Muscle layer of colon (tissue), 2 donors: ENCODE data around the gene FAAP20.

ENCODE experiments used
- H3K27ac ChIP-seq: one replicate; pipeline ENCODE4 v1.7.0; 2013; ENCODE audit warnings: low read depth, mild to moderate bottlenecking, low read length, moderate library complexity
- H3K27me3 ChIP-seq, 2 donors: one replicate each; pipeline ENCODE4 v1.7.0; 2013; ENCODE audit warnings: low read length in 2 of 2, mild to moderate bottlenecking in 2 of 2; ENCODE audit not compliant: insufficient read depth in 2 of 2, control insufficient read depth in 1 of 2
- H3K36me3 ChIP-seq: one replicate; pipeline ENCODE4 v1.7.0; 2013; ENCODE audit warnings: mild to moderate bottlenecking, low read length; ENCODE audit not compliant: insufficient read depth
- H3K4me1 ChIP-seq: one replicate; pipeline ENCODE4 v1.7.0; 2013; ENCODE audit warnings: mild to moderate bottlenecking, low read length; ENCODE audit not compliant: insufficient read depth
- H3K4me3 ChIP-seq, 2 donors: one replicate each; pipeline ENCODE4 v1.7.0; 2013; ENCODE audit warnings: low read length in 2 of 2, low read depth in 1 of 2, mild to moderate bottlenecking in 1 of 2, moderate library complexity in 1 of 2
- H3K9ac ChIP-seq: one replicate; pipeline ENCODE4 v1.7.0; 2013; ENCODE audit warnings: low read length
- H3K9me3 ChIP-seq: one replicate; pipeline ENCODE4 v1.7.0; 2013; ENCODE audit warnings: mild to moderate bottlenecking, low read length
- donor health status: abdominal sarcoma.
- donor health status: Adenocarcinoma of cecum.

Gene FAAP20

GRCh38 chr1:2145946-2146835, 48.4 kb downstream of the FAAP20 start:
- no peak overlapping the region for H3K27ac ChIP-seq
- H3K36me3 ChIP-seq: no peaks in the 10 kb centered on the region
- H3K4me3 ChIP-seq: no peak overlapping the region
- H3K4me1 ChIP-seq: no peaks in the 10 kb centered on the region
- no peaks in the 10 kb centered on the region for H3K9me3 ChIP-seq
- H3K9ac ChIP-seq: no peak overlapping the region
- H3K27me3 ChIP-seq: no peaks in the 10 kb centered on the region

DNA sequence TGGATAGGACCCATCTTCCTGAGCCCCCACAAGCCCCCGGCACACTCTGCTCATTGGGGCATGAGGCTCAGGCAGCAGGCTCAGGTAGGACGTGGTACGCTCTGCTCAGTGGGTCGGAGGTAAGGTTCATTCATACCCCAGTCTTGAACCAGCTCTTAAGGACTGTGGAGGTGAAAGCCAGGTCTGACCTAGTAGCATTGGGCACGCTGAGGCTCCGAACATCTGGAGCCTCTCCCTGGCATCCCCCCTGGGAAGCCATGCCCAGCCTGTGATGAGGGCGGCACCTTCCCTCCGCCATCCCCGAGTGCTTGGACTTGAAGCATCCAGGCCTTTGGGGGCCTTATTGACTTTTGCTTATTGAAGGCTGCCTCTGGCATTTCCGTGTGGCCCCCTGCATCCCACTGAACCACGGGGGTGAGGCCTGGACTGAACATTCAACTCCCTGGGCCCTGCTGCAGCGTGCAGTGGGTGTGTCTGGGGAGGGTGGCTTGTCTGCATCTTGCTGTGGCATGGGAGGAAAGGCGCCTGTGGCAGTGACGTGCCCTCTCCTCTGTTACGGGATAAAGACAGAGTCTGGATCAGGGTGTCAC, 50.0 kb downstream of the FAAP20 start:
- no peak overlapping the region for H3K4me3 ChIP-seq
- H3K27me3 ChIP-seq: no peaks in the 10 kb centered on the region
- H3K4me1 ChIP-seq: no peaks in the 10 kb centered on the region
- no peaks in the 10 kb centered on the region for H3K9me3 ChIP-seq
- no peaks in the 10 kb centered on the region for H3K36me3 ChIP-seq
- no peak overlapping the region for H3K27ac ChIP-seq
- no peak overlapping the region for H3K9ac ChIP-seq

- no peaks in the 10 kb centered on the region for H3K27me3 ChIP-seq
- H3K4me1 ChIP-seq: no peaks in the 10 kb centered on the region
- H3K36me3 ChIP-seq: no peaks in the 10 kb centered on the region
- H3K9me3 ChIP-seq: no peaks in the 10 kb centered on the region
- H3K27ac ChIP-seq: no peak overlapping the region
- no peak overlapping the region for H3K9ac ChIP-seq
- H3K4me3 ChIP-seq: no peak overlapping the region
Measured at GRCh38 chr1:2143814-2144500, 50.6 kb downstream of the FAAP20 start.

DNA sequence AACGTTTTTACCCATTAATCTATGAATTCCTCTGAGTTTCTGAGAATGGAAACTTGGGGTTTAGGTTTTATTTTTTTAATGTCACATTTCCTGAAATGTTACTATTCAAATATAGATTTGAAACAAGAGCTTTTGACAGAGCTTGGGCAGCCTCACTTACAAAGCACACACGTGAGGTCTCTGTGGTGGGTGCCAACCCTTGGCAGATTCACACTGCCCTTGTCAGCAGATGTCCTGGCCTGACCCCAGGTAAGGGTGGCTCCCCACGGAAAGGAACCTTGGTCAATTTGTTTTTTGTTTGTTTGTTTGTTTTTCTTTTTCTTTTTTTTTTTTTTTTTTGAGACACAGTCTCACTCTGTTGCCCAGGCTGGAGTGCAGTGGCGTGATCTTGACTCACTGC, 53.5 kb downstream of the FAAP20 start:
- Histone ChIP-seq H3K36me3 (no peaks in the 10 kb centered on the region), H3K27ac (no peak overlapping the region), H3K4me3 (no peak overlapping the region), H3K27me3 (no peaks in the 10 kb centered on the region), H3K9me3 (no peaks in the 10 kb centered on the region), H3K4me1 (peaks cover 1% of the 10 kb centered on the region), H3K9ac (no peak overlapping the region)
